H9 (cell line): Measurements from ENCODE around the gene ARMCX6. TPM values are rescaled to one million over a fixed set of nuclear protein-coding genes. Genes with fewer than 3 reads are reported as not detected.

Source experiments
- DNase-seq: peaks from one replicate; pipeline ENCODE4 v3.0.0-alpha.2; 2017
- H2AFZ ChIP-seq: one replicate; pipeline ENCODE4 v1.6.1; 2013; ENCODE audit warnings: mild to moderate bottlenecking, low read length, control low read depth, moderate library complexity
- H2AK5ac ChIP-seq: 2 replicates; pipeline ENCODE4 v1.6.1; 2013; ENCODE audit warnings: low read length, control low read depth, mixed read lengths; ENCODE audit not compliant: insufficient read length
- H2BK120ac ChIP-seq: one replicate; pipeline ENCODE4 v1.6.1; 2013; ENCODE audit warnings: low read depth, mild to moderate bottlenecking, low read length, control low read depth, inconsistent platforms; ENCODE audit not compliant: poor library complexity, severe bottlenecking
- H2BK12ac ChIP-seq: 2 replicates; pipeline ENCODE4 v1.6.1; 2013; ENCODE audit warnings: low read length, control low read depth, mixed read lengths, low read depth; ENCODE audit not compliant: insufficient read length
- H2BK15ac ChIP-seq: 2 replicates; pipeline ENCODE4 v1.6.1; 2013; ENCODE audit warnings: low read depth, low read length, control low read depth
- H2BK20ac ChIP-seq: one replicate; pipeline ENCODE4 v1.6.1; 2013; ENCODE audit warnings: low read depth, mild to moderate bottlenecking, low read length, control low read depth, inconsistent platforms; ENCODE audit not compliant: poor library complexity, severe bottlenecking
- H2BK5ac ChIP-seq: 2 replicates; pipeline ENCODE4 v1.6.1; 2013; ENCODE audit warnings: low read length, control low read depth, mixed read lengths; ENCODE audit not compliant: insufficient read length
- H3K14ac ChIP-seq: 2 replicates; pipeline ENCODE4 v1.6.1; 2013; ENCODE audit warnings: low read length, control low read depth; ENCODE audit not compliant: insufficient read depth
- H3K18ac ChIP-seq: 2 replicates; pipeline ENCODE4 v1.6.1; 2013; ENCODE audit warnings: low read depth, mild to moderate bottlenecking, mixed read lengths, low read length, control low read depth; ENCODE audit not compliant: insufficient read length
- H3K23ac ChIP-seq: 2 replicates; pipeline ENCODE4 v1.6.1; 2013; ENCODE audit warnings: low read length, control low read depth, mixed read lengths, low read depth; ENCODE audit not compliant: insufficient read length
- H3K23me2 ChIP-seq: 2 replicates; pipeline ENCODE4 v1.6.1; 2013; ENCODE audit warnings: low read depth, mild to moderate bottlenecking, mixed read lengths, low read length, control low read depth; ENCODE audit not compliant: insufficient read length, poor library complexity, severe bottlenecking
- H3K27ac ChIP-seq: 2 replicates; pipeline ENCODE4 v1.5.1; 2013; ENCODE audit warnings: low read length, control low read depth, mixed read lengths, low read depth; ENCODE audit not compliant: insufficient read length
- H3K27me3 ChIP-seq: 2 replicates; pipeline ENCODE4 v1.6.1; 2013; ENCODE audit warnings: low read length, control low read depth, inconsistent platforms; ENCODE audit not compliant: insufficient read depth
- H3K4ac ChIP-seq: 2 replicates; pipeline ENCODE4 v1.6.1; 2013; ENCODE audit warnings: low read depth, mild to moderate bottlenecking, control low read depth, inconsistent platforms, low read length, moderate library complexity
- H3K4me1 ChIP-seq: 2 replicates; pipeline ENCODE4 v1.6.1; 2013; ENCODE audit warnings: low read length, control low read depth, inconsistent platforms; ENCODE audit not compliant: insufficient read depth
- H3K4me2 ChIP-seq: 2 replicates; pipeline ENCODE4 v1.6.1; 2013; ENCODE audit warnings: low read length, control low read depth, mixed read lengths; ENCODE audit not compliant: insufficient read length, insufficient read depth
- H3K56ac ChIP-seq: 2 replicates; pipeline ENCODE4 v1.6.1; 2013; ENCODE audit warnings: low read depth, mild to moderate bottlenecking, mixed read lengths, low read length, control low read depth; ENCODE audit not compliant: insufficient read length
- H3K79me1 ChIP-seq: 2 replicates; pipeline ENCODE4 v1.6.1; 2013; ENCODE audit warnings: low read depth, mild to moderate bottlenecking, moderate library complexity, low read length, control low read depth, inconsistent platforms; ENCODE audit not compliant: insufficient read depth, poor library complexity, severe bottlenecking
- H3K79me2 ChIP-seq: 2 replicates; pipeline ENCODE4 v1.6.1; 2013; ENCODE audit warnings: low read length, control low read depth, inconsistent platforms; ENCODE audit not compliant: insufficient read depth
- H3K9ac ChIP-seq: 2 replicates; pipeline ENCODE4 v1.6.1; 2013; ENCODE audit warnings: low read length, control low read depth, mixed read lengths; ENCODE audit not compliant: insufficient read length; ENCODE audit errors: extremely low read depth
- H3K9me3 ChIP-seq: one replicate; pipeline ENCODE4 v1.6.1; 2013; ENCODE audit warnings: low read depth, low read length, inconsistent platforms; ENCODE audit not compliant: control insufficient read depth
- H3T11ph ChIP-seq: one replicate; pipeline ENCODE4 v1.6.1; 2013; ENCODE audit warnings: mild to moderate bottlenecking, low read length, control low read depth, inconsistent platforms
- H4K20me1 ChIP-seq: one replicate; pipeline ENCODE4 v1.6.1; 2013; ENCODE audit not compliant: control insufficient read depth, insufficient read length, insufficient read depth
- H4K5ac ChIP-seq: 2 replicates; pipeline ENCODE4 v1.6.1; 2013; ENCODE audit warnings: low read depth, mild to moderate bottlenecking, mixed read lengths, low read length, control low read depth; ENCODE audit not compliant: insufficient read length
- H4K8ac ChIP-seq: replicated peaks from 2 replicates; pipeline ENCODE4 v1.6.1; 2013; ENCODE audit warnings: low read length, control low read depth, mixed read lengths, low read depth; ENCODE audit not compliant: insufficient read length
- H4K91ac ChIP-seq: 2 replicates; pipeline ENCODE4 v1.6.1; 2013; ENCODE audit warnings: low read depth, mild to moderate bottlenecking, moderate library complexity, mixed read lengths, low read length, control low read depth; ENCODE audit not compliant: insufficient read length
- H3K27ac Mint-ChIP-seq, 3 experiments: 2 replicates in 2 of 3; 3 replicates in 1 of 3; pipeline ENCODE4 v1.8.0; 2020 to 2021; ENCODE audit warnings: mixed read lengths in 3 of 3, mild to moderate bottlenecking in 1 of 3, moderate library complexity in 1 of 3
- H3K27me3 Mint-ChIP-seq: 2 replicates; pipeline ENCODE4 v1.8.0; 2021; ENCODE audit warnings: low read depth, mild to moderate bottlenecking, moderate library complexity, mixed read lengths
- H3K36me3 Mint-ChIP-seq, 3 experiments: 2 replicates in 2 of 3; 3 replicates in 1 of 3; pipeline ENCODE4 v1.8.0; 2020 to 2021; ENCODE audit warnings: low read depth in 3 of 3, mixed read lengths in 3 of 3; ENCODE audit not compliant: insufficient read depth in 1 of 3
- H3K4me1 Mint-ChIP-seq, 2 experiments: 2 replicates each; pipeline ENCODE4 v1.8.0; 2020; ENCODE audit warnings: mixed read lengths in 2 of 2
- H3K4me3 Mint-ChIP-seq, 2 experiments: 2 replicates in 1 of 2; 3 replicates in 1 of 2; pipeline ENCODE4 v1.8.0; 2020 to 2021; ENCODE audit warnings: mild to moderate bottlenecking in 2 of 2, mixed read lengths in 2 of 2, moderate library complexity in 1 of 2
- H3K9me3 Mint-ChIP-seq, 2 experiments: 2 replicates in 1 of 2; 3 replicates in 1 of 2; pipeline ENCODE4 v1.8.0; 2020; ENCODE audit warnings: mild to moderate bottlenecking in 2 of 2, mixed read lengths in 2 of 2, moderate library complexity in 1 of 2
- total RNA-seq: library from RNA; stranded (reverse); gene quantifications from 2 replicates; pipeline ENCODE4 v1.2.1, GENCODE V29; 2021
- TF ChIP-seq, protein P1 (sequence below): fragments of 200-600 bp; sonication (generic); conservative IDR thresholded peaks from 3 replicates; pipeline ENCODE4 v1.8.0; 2021; ENCODE audit warnings: antibody characterized with exemption, mild to moderate bottlenecking

Gene ARMCX6
- total RNA-seq, 1 experiment from 2014 or later: 48.6 TPM

DNA sequence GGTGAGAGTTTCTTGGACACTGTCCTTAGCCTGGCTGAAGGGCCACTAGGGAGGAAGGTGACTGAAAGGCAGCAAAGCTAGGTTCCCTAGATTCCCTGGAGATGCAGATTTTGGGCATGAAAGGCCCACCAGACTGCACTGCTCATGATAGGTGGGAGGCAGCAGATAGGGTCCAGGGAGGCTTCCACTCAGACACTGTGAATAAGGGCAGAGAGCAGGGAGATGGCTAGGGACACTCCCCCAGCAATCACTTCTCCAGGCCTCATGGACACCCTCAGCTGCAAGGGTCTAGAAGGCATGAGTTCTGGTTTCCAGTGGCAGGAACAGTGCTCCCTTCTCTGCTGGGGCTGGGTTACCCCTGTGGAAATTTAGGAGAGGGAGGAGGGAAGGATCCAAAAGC lies 21.8 kb upstream of the ARMCX6 start:
- TF ChIP-seq, protein P1, sequence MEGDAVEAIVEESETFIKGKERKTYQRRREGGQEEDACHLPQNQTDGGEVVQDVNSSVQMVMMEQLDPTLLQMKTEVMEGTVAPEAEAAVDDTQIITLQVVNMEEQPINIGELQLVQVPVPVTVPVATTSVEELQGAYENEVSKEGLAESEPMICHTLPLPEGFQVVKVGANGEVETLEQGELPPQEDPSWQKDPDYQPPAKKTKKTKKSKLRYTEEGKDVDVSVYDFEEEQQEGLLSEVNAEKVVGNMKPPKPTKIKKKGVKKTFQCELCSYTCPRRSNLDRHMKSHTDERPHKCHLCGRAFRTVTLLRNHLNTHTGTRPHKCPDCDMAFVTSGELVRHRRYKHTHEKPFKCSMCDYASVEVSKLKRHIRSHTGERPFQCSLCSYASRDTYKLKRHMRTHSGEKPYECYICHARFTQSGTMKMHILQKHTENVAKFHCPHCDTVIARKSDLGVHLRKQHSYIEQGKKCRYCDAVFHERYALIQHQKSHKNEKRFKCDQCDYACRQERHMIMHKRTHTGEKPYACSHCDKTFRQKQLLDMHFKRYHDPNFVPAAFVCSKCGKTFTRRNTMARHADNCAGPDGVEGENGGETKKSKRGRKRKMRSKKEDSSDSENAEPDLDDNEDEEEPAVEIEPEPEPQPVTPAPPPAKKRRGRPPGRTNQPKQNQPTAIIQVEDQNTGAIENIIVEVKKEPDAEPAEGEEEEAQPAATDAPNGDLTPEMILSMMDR: no peak
- Histone ChIP-seq H4K91ac (no peak overlapping the region), H2BK5ac (no peak overlapping the region), H2AK5ac (no peak overlapping the region), H3K18ac (no peak overlapping the region), H3T11ph (no peak overlapping the region), H2AFZ (no peak overlapping the region), H4K20me1 (no peaks in the 10 kb centered on the region), H4K5ac (no peak overlapping the region), H2BK15ac (no peak overlapping the region), H3K9ac (no peak overlapping the region), H3K4ac (no peak overlapping the region), H3K79me2 (no peaks in the 10 kb centered on the region), H2BK12ac (no peak overlapping the region), H2BK120ac (no peak overlapping the region), H3K4me2 (no peak overlapping the region), H3K9me3 (peaks cover 36% of the 10 kb centered on the region), H3K56ac (no peak overlapping the region), H2BK20ac (no peak overlapping the region), H4K8ac (no peak overlapping the region), H3K4me1 (no peaks in the 10 kb centered on the region), H3K23ac (no peak overlapping the region), H3K27ac (no peak overlapping the region), H3K14ac (no peak overlapping the region), H3K79me1 (no peaks in the 10 kb centered on the region), H3K23me2 (no peaks in the 10 kb centered on the region), H3K27me3 (no peaks in the 10 kb centered on the region)
- Mint-ChIP-seq H3K9me3 (peaks cover 67 to 77% of the 10 kb centered on the region in 2 experiments), H3K27ac (peak overlapping the region in 1 of 3 experiments; percentile 68; a peak in 2 of 7 replicates), H3K27me3 (no peaks in the 10 kb centered on the region), H3K36me3 (no peaks in the 10 kb centered on the region), H3K4me3 (no peak overlapping the region), H3K4me1 (no peaks in the 10 kb centered on the region)
- DNase-seq: no peak
